ENCODE measurements around the gene SMARCA2.
"Not testable (repeated sequence)": the region's sequence is repeated elsewhere in the genome, so short reads cannot be mapped to it uniquely, and the experiment has no call there.

The SMARCA2 gene

GRCh38 chr9:2140600-2141223, 125.6 kb downstream of the SMARCA2 start:
- no peak for DNase-seq (ENCODE audit: low read depth)

GRCh38 chr9:2142212-2142611, 127.1 kb downstream of the SMARCA2 start:
- DNase-seq (ENCODE audit: low read depth): no peak

GRCh38 chr9:2144619-2145018, 129.5 kb downstream of the SMARCA2 start:
- DNase-seq (ENCODE audit: low read depth): no peak

- no peak for DNase-seq (ENCODE audit: low read depth)
Observed at GRCh38 chr9:2145746-2146145, 130.6 kb downstream of the SMARCA2 start.

- not testable (repeated sequence) for DNase-seq (ENCODE audit: low read depth)
Observed at GRCh38 chr9:2146700-2147099, 131.6 kb downstream of the SMARCA2 start.

- no peak for DNase-seq (ENCODE audit: low read depth)
Observed at GRCh38 chr9:2150338-2150737, 135.2 kb downstream of the SMARCA2 start.

GRCh38 chr9:2151171-2151570, 136.0 kb downstream of the SMARCA2 start:
- DNase-seq (ENCODE audit: low read depth): no peak

GRCh38 chr9:2152966-2153629, 138.0 kb downstream of the SMARCA2 start:
- DNase-seq (ENCODE audit: low read depth): no peak

GRCh38 chr9:2153630-2154217, 138.6 kb downstream of the SMARCA2 start:
- no peak for DNase-seq (ENCODE audit: low read depth)

GRCh38 chr9:2154731-2155130, 139.6 kb downstream of the SMARCA2 start:
- DNase-seq (ENCODE audit: low read depth): no peak

GRCh38 chr9:2155966-2156365, 140.8 kb downstream of the SMARCA2 start:
- DNase-seq (ENCODE audit: low read depth): no peak

GRCh38 chr9:2157277-2158110, 142.3 kb downstream of the SMARCA2 start:
- DNase-seq (ENCODE audit: low read depth): no peak

- DNase-seq (ENCODE audit: low read depth): no peak
Observed at GRCh38 chr9:2158111-2158610, 143.0 kb downstream of the SMARCA2 start.

GRCh38 chr9:2158766-2159430, 143.8 kb downstream of the SMARCA2 start:
- no peak for DNase-seq (ENCODE audit: low read depth)

GRCh38 chr9:2159521-2160454, 144.6 kb downstream of the SMARCA2 start:
- no peak for DNase-seq (ENCODE audit: low read depth)

- DNase-seq (ENCODE audit: low read depth): no peak
Observed at GRCh38 chr9:2161661-2162060, 146.5 kb downstream of the SMARCA2 start.

- DNase-seq (ENCODE audit: low read depth): no peak
Observed at GRCh38 chr9:2163231-2163885, 148.2 kb downstream of the SMARCA2 start.

- DNase-seq (ENCODE audit: low read depth): no peak
Observed at GRCh38 chr9:2164268-2164667, 149.1 kb downstream of the SMARCA2 start.

- DNase-seq (ENCODE audit: low read depth): no peak
Observed at GRCh38 chr9:2166203-2166602, 151.1 kb downstream of the SMARCA2 start.

GRCh38 chr9:2169035-2169434, 153.9 kb downstream of the SMARCA2 start:
- no peak for DNase-seq (ENCODE audit: low read depth)

Data from HS-27A (cell line).